Measurements from ENCODE around the gene ENTHD1.
"Not testable (repeated sequence)": the region's sequence is repeated elsewhere in the genome, so short reads cannot be mapped to it uniquely, and the experiment has no call there.

The ENTHD1 gene

GRCh38 chr22:39897841-39898240 is 4.3 kb upstream of the ENTHD1 start:
- DNase-seq: no peak

GRCh38 chr22:39896313-39896996 is 2.9 kb upstream of the ENTHD1 start:
- DNase-seq: no peak

- no peak for DNase-seq
These were observed 2.1 kb upstream of the ENTHD1 start for GRCh38 chr22:39895682-39896081.

GRCh38 chr22:39894554-39895092 is 1.1 kb upstream of the ENTHD1 start:
- DNase-seq: no peak

GRCh38 chr22:39889924-39890323 is 3.6 kb downstream of the ENTHD1 start:
- not testable (repeated sequence) for DNase-seq

- no peak for DNase-seq
These were observed 10.5 kb downstream of the ENTHD1 start for GRCh38 chr22:39883057-39883456.

- no peak for DNase-seq
These were observed 12.8 kb downstream of the ENTHD1 start for GRCh38 chr22:39880722-39881121.

GRCh38 chr22:39877079-39877845 is 16.3 kb downstream of the ENTHD1 start:
- no peak for DNase-seq

GRCh38 chr22:39875176-39875885 is 18.2 kb downstream of the ENTHD1 start:
- DNase-seq: not testable (repeated sequence)

- DNase-seq: no peak
These were observed 19.6 kb downstream of the ENTHD1 start for GRCh38 chr22:39873965-39874364.

- DNase-seq: no peak
These were observed 21.0 kb downstream of the ENTHD1 start for GRCh38 chr22:39872548-39872947.

GRCh38 chr22:39871008-39871798 is 22.4 kb downstream of the ENTHD1 start:
- no peak for DNase-seq

GRCh38 chr22:39869797-39870196 is 23.8 kb downstream of the ENTHD1 start:
- DNase-seq: not testable (repeated sequence)

GRCh38 chr22:39868741-39869140 is 24.8 kb downstream of the ENTHD1 start:
- no peak for DNase-seq

GRCh38 chr22:39859903-39860588 is 33.5 kb downstream of the ENTHD1 start:
- DNase-seq: no peak

GRCh38 chr22:39856588-39856987 is 37.0 kb downstream of the ENTHD1 start:
- no peak for DNase-seq

- DNase-seq: no peak
These were observed 40.8 kb downstream of the ENTHD1 start for GRCh38 chr22:39852799-39853198.

- no peak for DNase-seq
These were observed 41.8 kb downstream of the ENTHD1 start for GRCh38 chr22:39851606-39852315.

- DNase-seq: no peak
These were observed 46.1 kb downstream of the ENTHD1 start for GRCh38 chr22:39847477-39847876.

- DNase-seq: not testable (repeated sequence)
These were observed 47.0 kb downstream of the ENTHD1 start for GRCh38 chr22:39846539-39846938.

- DNase-seq: no peak
These were observed 48.0 kb downstream of the ENTHD1 start for GRCh38 chr22:39845529-39845928.

All from activated gamma-delta T cell (primary cell).